Psoas muscle (tissue), 8 donors: Measurements from ENCODE around the gene C1orf21. TPM values are rescaled to one million over a fixed set of nuclear protein-coding genes. Genes with fewer than 3 reads are reported as not detected.

Experiments used
- ATAC-seq, 4 donors: fragments of 200-7000 bp; cut with Tn5 transposase; one replicate each; pipeline ENCODE4 v1.9.1; 2020; ENCODE audit warnings: moderate library complexity in 3 of 4, mild to moderate bottlenecking in 2 of 4
- DNase-seq, 2 donors: peaks; one replicate each; pipeline ENCODE4 v3.0.0-alpha.2; 2020
- H3K27ac ChIP-seq: fragments of 200-600 bp; one replicate; pipeline ENCODE4 v1.8.0; 2022
- H3K27me3 ChIP-seq, 3 donors: fragments of 200-600 bp in 1 of 3; one replicate each; pipeline versions ENCODE4 v1.6.1 to v1.8.0; 2013 to 2022; ENCODE audit warnings: low read length in 2 of 3, mild to moderate bottlenecking in 2 of 3, moderate library complexity in 1 of 3; ENCODE audit not compliant: insufficient read depth in 3 of 3
- H3K36me3 ChIP-seq, 2 donors: fragments of 200-600 bp in 1 of 2; one replicate each; pipeline versions ENCODE4 v1.6.1 to v1.8.0; 2013 to 2022; ENCODE audit warnings: low read depth in 1 of 2, mild to moderate bottlenecking in 1 of 2, moderate library complexity in 1 of 2; ENCODE audit not compliant: insufficient read depth in 1 of 2
- H3K4me1 ChIP-seq: fragments of 200-600 bp; one replicate; pipeline ENCODE4 v1.8.0; 2022
- H3K4me3 ChIP-seq: fragments of 200-600 bp; one replicate; pipeline ENCODE4 v1.8.0; 2022; ENCODE audit warnings: mild to moderate bottlenecking
- H3K9me3 ChIP-seq: fragments of 200-600 bp; one replicate; pipeline ENCODE4 v1.8.0; 2022
- WGBS, 3 donors: extraction: QIAGEN DNeasy Blood & Tissue Kit; methylation state at CpG; one replicate each; pipeline versions ENCODE4 v1.1.6 to v1.1.7; 2013; 5-methylcytosine and 5-hydroxymethylcytosine counted together
- intact Hi-C, 2 donors: fragments of 100-400 bp; cut with DNase I; formaldehyde crosslinking; loops; one replicate each; pipeline versions ENCODE4 v1.11.0 to v1.14.2; 2022
- polyA plus RNA-seq, 3 donors: library from polyadenylated mRNA; stranded (reverse); fragments of 200-250 nt; gene quantifications; one replicate each; pipeline ENCODE4 v1.2.3, GENCODE V29; 2013
- total RNA-seq, 4 donors: library from RNA; stranded (reverse); fragmentation: NEBNext Ultra II Directional in 2 of 4; extraction: Animal tissue kit (Norgen Biotek cat#: 25700) in 2 of 4; gene quantifications; one replicate each; pipeline versions ENCODE4 v1.2.1 to v1.2.4, GENCODE V29; 2021 to 2023
- TF ChIP-seq, protein P1 (sequence below): fragments of 200-600 bp; IDR thresholded peaks from one replicate; pipeline ENCODE4 v1.8.0; 2022; ENCODE audit warnings: antibody characterized with exemption
- donor health status: healthy with polysubstance abuse.
- donor health status: DM: no; HTN: no; CAD: no; lungs with moderate emphysema.
- donor health status: Bipolar disorder and iron deficiency.
- donor health status: healthy.
- donor health status: DM: yes; HTN: yes; CAD: no.
- donor health status: DM: no; HTN: no; CAD: no.
- donor health status: DM: no; HTN: no; CAD: no.
- donor health status: DM: yes; HTN: yes; CAD: no.

C1orf21 gene
- total and polyA plus RNA-seq, 7 donors, result 55.5 to 216 (median 171) TPM

DNA sequence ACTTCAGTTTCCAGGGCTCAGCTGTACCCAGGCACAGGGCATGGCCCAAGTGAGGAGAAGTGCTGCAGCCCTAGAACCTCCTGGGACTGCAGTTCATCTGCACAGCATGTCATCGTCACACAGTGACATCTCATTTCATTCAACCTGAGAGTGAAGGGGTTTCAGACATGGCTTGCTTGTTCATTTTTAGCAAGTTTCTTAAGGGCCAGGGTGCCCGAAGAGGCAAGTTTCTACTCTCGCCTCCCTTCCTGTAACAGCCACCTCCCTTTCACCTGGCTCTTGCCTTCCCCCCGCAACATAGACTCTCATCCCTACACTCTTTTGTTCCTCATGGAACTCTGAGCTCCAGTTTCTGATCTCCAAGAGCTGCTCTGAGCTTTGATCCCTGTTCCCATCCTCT is 108.1 kb downstream of the C1orf21 start:
- Histone ChIP-seq H3K36me3 (no peaks in the 10 kb centered on the region), H3K27me3 (no peaks in the 10 kb centered on the region), H3K9me3 (no peaks in the 10 kb centered on the region), H3K4me1 (peaks cover 78% of the 10 kb centered on the region), H3K27ac (peak overlapping the region; percentile 87), H3K4me3 (no peak overlapping the region)
- intact Hi-C loops, result loop anchor here in 1 of 2 donors (5.0 kb wide), 1 partner anchor 108 kb away; the partner anchor contains the start of gene C1orf21
- WGBS, 3 donors, result 62 to 85% (median 71%) methylated on average over 4 of the region's 4 CpGs
- TF ChIP-seq, protein P1, sequence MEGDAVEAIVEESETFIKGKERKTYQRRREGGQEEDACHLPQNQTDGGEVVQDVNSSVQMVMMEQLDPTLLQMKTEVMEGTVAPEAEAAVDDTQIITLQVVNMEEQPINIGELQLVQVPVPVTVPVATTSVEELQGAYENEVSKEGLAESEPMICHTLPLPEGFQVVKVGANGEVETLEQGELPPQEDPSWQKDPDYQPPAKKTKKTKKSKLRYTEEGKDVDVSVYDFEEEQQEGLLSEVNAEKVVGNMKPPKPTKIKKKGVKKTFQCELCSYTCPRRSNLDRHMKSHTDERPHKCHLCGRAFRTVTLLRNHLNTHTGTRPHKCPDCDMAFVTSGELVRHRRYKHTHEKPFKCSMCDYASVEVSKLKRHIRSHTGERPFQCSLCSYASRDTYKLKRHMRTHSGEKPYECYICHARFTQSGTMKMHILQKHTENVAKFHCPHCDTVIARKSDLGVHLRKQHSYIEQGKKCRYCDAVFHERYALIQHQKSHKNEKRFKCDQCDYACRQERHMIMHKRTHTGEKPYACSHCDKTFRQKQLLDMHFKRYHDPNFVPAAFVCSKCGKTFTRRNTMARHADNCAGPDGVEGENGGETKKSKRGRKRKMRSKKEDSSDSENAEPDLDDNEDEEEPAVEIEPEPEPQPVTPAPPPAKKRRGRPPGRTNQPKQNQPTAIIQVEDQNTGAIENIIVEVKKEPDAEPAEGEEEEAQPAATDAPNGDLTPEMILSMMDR, result no peak
- DNase-seq (no peak), ATAC-seq (no peak)

DNA sequence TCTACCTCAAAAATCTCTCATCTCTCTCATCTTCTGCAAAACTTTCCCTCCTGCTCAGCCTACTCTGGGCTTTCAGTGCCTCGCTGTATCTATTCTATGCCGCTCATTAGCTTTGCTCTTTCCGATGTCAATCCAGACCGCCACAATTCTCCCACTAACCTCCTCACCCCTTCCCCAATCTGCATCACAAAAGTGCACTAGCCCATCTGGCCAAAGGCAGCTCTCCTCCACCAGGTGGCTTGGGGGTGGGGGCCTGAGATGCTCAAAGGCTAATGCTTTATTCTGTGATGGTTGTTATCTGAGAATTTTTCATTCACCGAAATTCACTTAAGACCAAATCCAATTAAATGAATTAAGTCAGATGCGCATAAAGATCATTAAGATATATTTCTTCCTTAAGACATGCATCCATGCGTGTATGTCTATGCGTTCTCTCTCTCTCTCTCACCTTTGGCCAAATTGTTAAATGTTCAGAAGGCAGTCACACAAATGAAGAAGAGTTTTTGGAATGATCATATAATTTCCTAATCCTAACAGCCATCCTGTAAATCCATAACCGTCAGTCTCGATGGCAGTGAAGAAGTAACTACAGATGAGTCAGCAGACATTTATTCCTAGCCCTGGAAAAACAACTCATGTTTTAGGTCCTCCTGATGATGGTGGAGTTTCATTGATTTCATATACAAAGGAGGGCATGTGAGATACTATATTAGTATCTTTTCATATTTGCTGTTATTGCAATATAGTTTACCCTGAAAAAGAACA is 111.3 kb downstream of the C1orf21 start:
- Histone ChIP-seq H3K9me3 (no peaks in the 10 kb centered on the region), H3K36me3 (no peaks in the 10 kb centered on the region), H3K27me3 (no peaks in the 10 kb centered on the region), H3K27ac (peak overlapping the region; percentile 88), H3K4me1 (peaks cover 70% of the 10 kb centered on the region), H3K4me3 (no peak overlapping the region)
- intact Hi-C loops, result no loop called here
- DNase-seq (no peak), ATAC-seq (no peak)
- WGBS, 3 donors, result 77 to 83% (median 78%) methylated on average over 10 of the region's 10 CpGs
- TF ChIP-seq, protein P1, result no peak

- no peaks in the 10 kb centered on the region for H3K36me3 ChIP-seq
- ATAC-seq (peak in 3 of 4 donors; percentile 27 to 60 (median 54)), DNase-seq (no peak)
- WGBS, 3 donors, result 55 to 76% (median 68%) methylated on average over 1 of the region's 1 CpG
- intact Hi-C loops, result loop anchor here in 1 of 2 donors (5.0 kb wide), 1 partner anchor 112 kb away; the partner anchor contains the start of gene C1orf21
- no peaks in the 10 kb centered on the region for H3K9me3 ChIP-seq
- no peaks in the 10 kb centered on the region for H3K27me3 ChIP-seq
- H3K4me3 ChIP-seq, result no peak overlapping the region
- peak overlapping the region; percentile 88 for H3K27ac ChIP-seq
- peaks cover 65% of the 10 kb centered on the region for H3K4me1 ChIP-seq
- TF ChIP-seq, protein P1, result no peak
These were observed 112.8 kb downstream of the C1orf21 start for GRCh38 chr1:184499616-184500015.

- TF ChIP-seq, protein P1, result no peak
- WGBS, 3 donors, result 81 to 90% (median 86%) methylated on average over 6 of the region's 6 CpGs
- DNase-seq (no peak), ATAC-seq (no peak)
- H3K4me1 ChIP-seq, result peaks cover 75% of the 10 kb centered on the region
- no peaks in the 10 kb centered on the region for H3K27me3 ChIP-seq
- H3K27ac ChIP-seq, result peak overlapping the region; percentile 88
- intact Hi-C loops, result loop anchor here in 1 of 2 donors (5.0 kb wide), 1 partner anchor 115 kb away; the partner anchor contains the start of gene C1orf21
- H3K4me3 ChIP-seq, result no peak overlapping the region
- H3K36me3 ChIP-seq, result no peaks in the 10 kb centered on the region
- no peaks in the 10 kb centered on the region for H3K9me3 ChIP-seq
These were observed 115.3 kb downstream of the C1orf21 start for GRCh38 chr1:184502161-184502560.
